Loucy (cell line): Measurements from ENCODE around the gene HOXA10.

Experiments used
- CTCF ChIP-seq: fragments of 200-600 bp; sonication (generic); conservative IDR thresholded peaks from 2 replicates; pipeline ENCODE4 v1.5.1; 2014; ENCODE audit warnings: mild to moderate bottlenecking, antibody characterized with exemption, low read length
- EZH2phosphoT487 ChIP-seq: fragments of 200-600 bp; IDR thresholded peaks from 2 replicates; pipeline ENCODE4 v1.6.1; 2018; ENCODE audit warnings: antibody characterized with exemption, mild to moderate bottlenecking, moderate library complexity, borderline replicate concordance

GRCh38 chr7:27215356-27215755, 41.2 kb upstream of the HOXA10 start:
- no peak for TF ChIP-seq CTCF
- TF ChIP-seq EZH2phosphoT487, result no peak
